H4 (cell line): ENCODE data around the gene LRRC10B. TPM values are rescaled to one million over a fixed set of nuclear protein-coding genes. Genes with fewer than 3 reads are reported as not detected.
"Not testable (repeated sequence)": the region's sequence is repeated elsewhere in the genome, so short reads cannot be mapped to it uniquely, and the experiment has no call there.

ENCODE experiments used
- DNase-seq: peaks from one replicate; pipeline ENCODE4 v3.0.0-alpha.2; 2015; ENCODE audit warnings: low spot score
- total RNA-seq: library from RNA; depleted of rRNA; stranded (reverse); fragments of >200 nt; shearing (Covaris generic); gene quantifications from 2 replicates; pipeline ENCODE4 v1.2.3, GENCODE V29; 2014; rRNA removed

Gene LRRC10B
- total RNA-seq, result not detected in 2 replicates

DNA sequence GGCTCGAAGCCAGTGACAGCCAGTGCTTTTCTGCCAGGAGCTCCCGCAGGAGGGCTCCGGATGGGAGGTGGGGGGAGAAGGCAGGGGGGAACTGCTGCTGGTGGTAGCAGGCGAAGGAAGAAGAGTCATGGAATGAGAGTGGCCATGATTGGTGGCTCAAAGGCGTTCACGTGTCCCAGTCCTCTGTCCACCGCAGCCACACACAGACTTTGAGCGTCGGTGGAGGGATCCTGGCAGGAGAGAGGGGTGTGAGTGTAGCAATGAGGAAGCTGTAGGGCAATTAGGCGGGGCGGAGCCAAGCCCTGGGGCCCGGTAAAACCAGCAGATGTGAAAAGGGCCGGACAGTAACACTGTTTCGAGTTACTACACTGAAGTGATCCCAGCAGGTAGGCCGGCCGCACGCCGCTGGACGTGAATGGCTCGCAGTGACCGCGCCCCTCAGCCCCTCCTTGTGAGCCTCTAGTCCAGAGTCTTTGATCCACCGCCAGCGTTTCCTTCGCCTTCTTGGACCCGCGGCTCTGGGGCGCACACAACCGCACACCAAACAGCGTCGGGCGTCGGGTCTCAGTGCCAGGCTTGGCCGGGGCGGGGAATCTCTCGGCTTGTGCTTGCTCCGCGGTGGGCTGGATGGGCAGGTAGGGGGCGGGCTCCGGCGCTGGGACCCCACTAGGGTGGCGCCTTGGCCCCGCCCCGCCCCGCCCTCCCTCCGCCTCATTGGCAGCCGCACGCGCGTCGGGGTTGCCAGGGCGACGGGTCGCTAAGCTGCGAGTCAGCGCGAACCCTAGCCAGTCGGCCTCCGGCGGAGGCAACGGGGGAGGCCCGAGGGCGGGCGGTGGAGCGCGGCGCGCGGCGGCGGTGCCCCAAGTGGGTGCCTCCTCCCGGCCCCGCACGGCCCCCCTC lies at the start of gene LRRC10B:
Gene LRRC10B, plus strand, starts transcription at position 788 of the 900 bp plus-strand sequence. CDS start 250 bp downstream, outside the sequence.
- no peak for DNase-seq

DNA sequence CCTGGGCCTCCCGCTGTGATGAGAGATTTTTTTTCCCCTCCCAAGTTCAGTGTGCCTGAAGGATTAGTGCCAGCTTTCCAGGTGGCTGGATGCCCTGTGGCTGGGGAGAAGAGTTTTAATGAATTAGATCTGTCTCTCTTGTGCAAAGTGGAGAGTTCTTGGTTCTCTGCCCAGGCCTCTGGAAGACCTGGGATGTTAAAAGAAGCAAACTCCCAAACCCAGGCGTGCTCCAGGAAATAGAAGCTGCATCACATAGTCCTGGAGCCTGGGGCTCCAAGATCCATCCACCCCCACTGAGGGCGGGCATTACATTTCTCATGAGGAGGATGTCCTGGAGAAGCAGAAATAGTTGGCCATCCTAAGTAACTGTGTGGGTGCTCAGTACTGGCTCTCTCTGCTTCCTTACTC lies 48.1 kb upstream of the LRRC10B start:
- no peak for DNase-seq

DNA sequence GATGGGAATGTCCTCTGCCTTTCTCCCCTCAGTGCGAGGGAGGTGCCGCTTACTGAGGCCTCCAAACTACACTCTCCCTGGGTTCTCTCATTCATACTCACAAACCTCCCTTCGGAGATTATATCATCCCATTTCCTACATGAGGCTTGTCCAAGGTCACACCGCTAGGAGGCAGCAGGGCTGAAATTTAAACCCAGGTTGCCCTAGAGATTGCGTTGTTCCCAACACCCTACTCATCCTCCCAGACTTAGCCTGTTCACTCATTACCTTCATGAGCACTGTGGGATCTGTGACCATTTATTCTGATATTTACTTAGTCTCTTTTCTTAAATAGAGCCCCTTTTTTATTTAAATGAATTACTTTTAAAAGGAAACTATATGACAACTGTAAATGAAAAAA lies 47.6 kb upstream of the LRRC10B start:
- DNase-seq, result no peak

DNA sequence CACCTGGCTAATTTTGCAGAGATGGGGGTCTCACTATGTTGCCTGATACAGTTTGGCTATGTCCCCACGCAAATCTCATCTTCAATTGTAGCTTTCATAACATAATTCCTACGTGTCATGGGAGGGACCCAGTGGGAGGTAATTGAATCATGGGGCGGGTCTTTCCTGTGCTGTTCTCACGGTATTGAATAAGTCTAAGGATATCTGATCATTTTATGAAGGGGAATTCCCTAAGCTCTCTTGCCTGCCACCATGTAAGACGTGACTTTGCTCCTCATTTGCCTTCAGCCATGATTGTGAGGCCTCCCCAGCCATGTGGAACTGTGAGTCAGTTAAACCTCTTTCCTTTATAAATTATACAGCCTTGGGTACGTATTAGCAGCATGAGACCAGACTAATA lies 40.9 kb upstream of the LRRC10B start:
- not testable (repeated sequence) for DNase-seq

GRCh38 chr11:61468002-61468401 lies 40.5 kb upstream of the LRRC10B start:
- no peak for DNase-seq

DNA sequence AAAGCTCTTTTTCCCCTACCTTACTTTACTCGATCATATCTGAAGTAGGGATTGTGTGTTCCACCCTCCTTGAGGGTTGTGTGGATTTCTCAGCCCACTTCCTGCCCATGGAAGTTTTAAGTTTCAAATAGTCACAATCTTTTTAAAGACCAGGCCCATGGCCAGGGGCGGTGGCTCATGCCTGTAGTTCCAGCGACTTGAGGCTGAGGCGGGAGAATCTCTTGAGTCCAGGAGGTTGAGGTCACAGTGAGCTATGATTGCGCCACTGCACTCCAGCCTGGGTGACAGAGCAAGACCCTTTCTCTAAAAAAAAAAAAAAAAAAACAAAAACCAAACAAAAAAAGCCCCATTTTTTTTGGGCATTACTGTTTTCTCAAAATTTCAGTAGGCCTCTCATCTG lies 36.3 kb upstream of the LRRC10B start:
- no peak for DNase-seq

DNA sequence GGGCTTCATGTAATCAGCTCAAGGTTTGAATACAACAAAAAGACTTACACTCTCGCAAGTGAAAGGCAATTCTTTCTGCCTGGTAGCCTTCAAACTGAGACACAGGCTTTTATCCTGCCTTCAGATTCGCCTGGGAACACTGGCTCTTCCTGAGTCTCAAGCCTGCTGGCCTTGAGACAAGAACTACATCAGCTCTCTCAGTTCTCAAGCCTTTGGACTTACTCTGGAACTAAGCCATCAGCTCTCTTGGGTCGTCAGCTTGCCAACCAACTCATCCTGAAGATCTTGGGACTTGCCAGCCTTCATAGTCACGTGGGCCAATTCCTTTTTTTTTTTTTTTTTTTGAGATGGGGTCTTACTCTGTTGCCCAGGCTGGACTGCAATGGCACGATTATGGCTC lies 35.7 kb upstream of the LRRC10B start:
- no peak for DNase-seq

DNA sequence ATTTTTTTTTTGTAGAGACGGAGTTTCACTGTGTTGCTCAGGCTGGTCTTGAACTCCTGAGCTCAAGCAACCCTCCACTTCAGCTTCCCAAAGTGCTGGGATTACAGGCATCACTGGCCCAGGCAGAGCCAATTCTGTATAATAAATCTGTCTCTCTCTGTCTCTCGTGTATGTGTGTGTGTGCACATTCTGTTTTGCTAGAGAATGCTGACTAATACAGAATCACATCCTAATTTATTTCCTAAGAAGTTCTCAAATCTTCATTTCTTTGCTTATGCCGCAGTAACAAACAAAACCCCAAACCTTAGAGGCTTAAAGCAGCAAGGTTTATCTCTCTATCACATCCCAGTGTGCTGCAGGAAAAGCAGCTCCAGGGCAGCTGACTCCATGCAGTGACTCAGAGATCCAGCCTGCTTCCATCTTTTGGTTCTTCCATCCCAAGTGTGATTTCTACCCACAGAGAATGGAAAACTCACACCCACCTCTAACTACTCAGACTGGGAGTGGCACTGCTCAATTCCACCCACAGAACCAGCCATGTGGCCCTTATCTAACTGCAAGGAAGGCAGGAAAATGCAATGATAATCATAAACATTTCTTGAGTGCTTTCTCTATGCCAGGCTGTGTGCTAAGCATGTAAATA lies 35.1 kb upstream of the LRRC10B start:
- DNase-seq, result no peak

- no peak for DNase-seq
These were observed 34.4 kb upstream of the LRRC10B start for GRCh38 chr11:61474013-61474643.

DNA sequence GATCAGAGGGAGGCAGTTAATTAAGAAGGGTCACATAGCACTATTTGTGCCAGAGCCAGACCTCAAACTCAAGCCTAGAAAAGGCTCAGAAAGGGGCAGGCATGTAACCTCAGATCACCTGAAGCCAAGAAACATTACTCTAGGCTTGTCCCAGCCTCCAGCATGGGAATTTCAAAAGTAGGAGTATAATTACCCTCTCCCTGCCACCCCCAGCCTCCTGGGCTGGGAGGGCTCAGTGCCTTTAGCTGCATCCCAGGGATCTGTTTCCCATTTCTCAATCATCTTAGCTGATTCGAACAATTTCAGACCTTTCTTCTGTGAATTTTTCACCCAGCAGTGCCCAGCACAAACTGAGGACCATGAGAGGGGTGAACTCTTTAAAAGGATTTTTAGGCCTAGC lies 33.1 kb upstream of the LRRC10B start:
- DNase-seq, result no peak

DNA sequence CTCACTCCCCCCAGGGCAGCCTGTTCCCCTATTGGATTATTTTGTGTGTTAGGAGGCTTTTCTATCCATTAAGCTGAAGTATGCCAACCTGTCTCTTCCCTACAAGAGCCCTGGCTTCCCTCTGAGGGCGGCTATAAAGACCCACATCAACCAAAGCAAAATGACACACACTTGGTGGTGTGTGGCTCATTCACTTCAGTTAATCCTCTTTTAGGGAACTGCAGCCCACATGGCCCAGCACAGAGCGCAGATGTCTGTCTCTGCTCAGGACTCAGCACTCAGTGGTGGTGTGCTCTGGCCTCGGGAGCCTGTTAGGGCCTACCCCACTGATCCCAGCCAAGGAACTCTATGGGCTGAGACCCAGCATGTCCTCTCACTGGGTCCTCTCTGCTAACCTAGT lies 32.2 kb upstream of the LRRC10B start:
- no peak for DNase-seq

DNA sequence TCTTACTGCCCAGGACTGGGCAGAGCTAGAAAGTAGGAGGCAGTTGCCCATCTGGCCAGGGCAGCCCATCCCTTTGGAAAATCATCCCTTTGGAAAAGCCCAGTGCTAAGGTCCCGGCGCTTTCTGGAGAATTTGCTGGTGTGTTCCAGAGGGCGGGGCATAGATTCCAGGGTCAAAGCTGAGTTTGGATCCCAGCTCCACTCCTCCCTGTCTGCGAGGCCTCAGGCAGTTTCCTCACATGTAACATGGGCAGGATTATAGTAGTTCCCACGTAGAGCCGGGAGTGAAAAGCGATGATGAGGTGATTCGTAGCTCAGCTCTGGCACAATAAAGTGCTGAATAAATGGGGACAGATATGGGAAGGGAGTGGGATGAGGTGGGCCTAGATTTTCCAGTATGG lies 31.4 kb upstream of the LRRC10B start:
- no peak for DNase-seq

- DNase-seq, result no peak
These were observed 30.8 kb upstream of the LRRC10B start for GRCh38 chr11:61477727-61478148.

GRCh38 chr11:61479360-61480058 lies 29.0 kb upstream of the LRRC10B start:
- DNase-seq, result not testable (repeated sequence)

DNA sequence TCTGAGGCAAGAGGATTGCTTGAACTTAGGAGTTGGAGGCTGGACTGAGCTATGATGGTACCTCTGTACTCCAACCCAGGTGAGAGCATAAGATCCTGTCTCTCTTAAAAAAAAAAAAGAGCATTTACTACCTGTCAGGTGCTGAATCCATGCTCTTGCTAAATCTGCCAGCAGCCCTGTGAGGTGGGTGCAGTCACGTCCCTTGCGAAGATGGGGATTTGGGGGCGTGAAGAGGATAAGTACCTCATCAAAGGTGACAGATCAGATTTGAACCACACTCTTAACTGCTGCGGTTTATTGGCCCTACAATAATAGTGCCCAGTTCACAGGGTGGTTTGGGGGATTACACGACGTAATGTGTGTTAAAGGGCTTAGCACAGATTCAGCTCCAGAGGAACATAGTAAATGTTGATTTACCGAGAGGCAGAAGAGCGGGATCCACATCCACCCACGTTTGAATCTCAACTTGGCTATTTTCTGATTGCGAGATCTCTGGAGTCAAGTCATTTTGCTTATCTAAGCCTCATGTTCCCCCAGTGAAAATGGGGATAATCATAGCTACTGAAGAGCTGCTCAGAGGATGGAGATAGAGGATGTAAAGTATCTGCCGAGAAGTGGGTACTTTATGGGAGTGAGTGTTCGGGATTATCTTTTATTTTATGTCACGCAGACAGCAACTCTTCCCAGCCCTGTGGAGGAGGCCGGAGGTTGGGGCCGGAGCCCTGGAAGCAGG lies 28.1 kb upstream of the LRRC10B start:
- no peak for DNase-seq

- peak; percentile 49 for DNase-seq
These were observed 27.6 kb upstream of the LRRC10B start for GRCh38 chr11:61480994-61481335.

GRCh38 chr11:61481806-61482205 lies 26.7 kb upstream of the LRRC10B start:
- DNase-seq, result no peak

DNA sequence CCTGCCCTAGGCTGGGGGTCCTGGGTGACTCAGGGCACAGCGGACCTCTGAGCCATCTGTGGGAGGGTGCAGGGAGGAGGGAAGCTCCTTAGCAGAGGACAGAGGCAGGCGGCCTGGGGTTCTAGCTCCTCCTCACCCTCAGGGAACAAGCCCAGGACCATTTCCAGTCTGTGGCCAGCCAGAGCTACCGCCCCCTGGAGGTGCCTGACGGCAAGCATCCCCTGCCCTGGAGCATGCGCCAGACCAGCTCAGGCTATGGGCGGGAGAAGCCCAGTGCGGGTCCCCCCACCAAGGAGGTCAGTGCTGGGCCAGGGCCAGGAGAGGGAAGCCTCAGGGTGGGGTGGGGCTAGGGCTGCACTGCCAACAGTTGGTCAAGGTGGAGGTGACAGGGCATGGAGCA lies 26.0 kb upstream of the LRRC10B start:
- no peak for DNase-seq

GRCh38 chr11:61484541-61484940 lies 24.0 kb upstream of the LRRC10B start:
- DNase-seq, result no peak

GRCh38 chr11:61485080-61485479 lies 23.5 kb upstream of the LRRC10B start:
- DNase-seq, result no peak

DNA sequence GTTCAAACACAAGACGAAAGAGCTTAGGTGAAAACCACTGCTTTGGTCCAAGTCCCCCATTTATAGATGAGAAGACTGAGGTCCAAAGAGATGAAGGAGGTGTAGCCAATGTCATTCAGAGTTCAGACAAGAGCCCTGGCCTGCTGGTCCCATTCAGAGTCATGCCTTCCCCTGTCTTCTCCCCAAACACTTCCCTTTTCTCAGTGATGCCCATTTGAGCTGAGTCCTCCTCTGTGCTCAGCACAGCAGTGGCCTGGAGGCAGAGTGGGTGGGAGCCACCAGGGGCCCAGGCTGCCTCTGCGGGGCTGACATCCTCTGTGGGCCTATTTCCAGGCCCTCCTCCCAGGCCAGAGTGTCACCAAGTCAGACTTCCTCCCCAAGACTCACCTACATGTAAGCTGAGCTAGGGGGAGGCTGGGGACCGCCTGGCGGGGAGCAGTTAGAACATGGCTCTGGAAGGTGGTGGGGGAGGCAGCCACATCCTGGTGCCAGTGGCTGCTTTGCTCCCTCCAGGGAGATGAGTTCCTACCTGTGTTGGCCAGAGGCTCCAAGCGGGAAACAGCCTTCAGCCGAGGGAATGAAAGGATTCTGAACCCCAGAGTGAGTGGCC lies 22.4 kb upstream of the LRRC10B start:
- DNase-seq, result no peak
